GM21367 (cell line): ENCODE data around the gene FJX1.

ENCODE experiments used
- ATAC-seq: cut with Tn5 transposase; IDR thresholded peaks from one replicate; pipeline ENCODE4 v1.9.1; 2021; ENCODE audit not compliant: unreplicated experiment

FJX1 gene

DNA sequence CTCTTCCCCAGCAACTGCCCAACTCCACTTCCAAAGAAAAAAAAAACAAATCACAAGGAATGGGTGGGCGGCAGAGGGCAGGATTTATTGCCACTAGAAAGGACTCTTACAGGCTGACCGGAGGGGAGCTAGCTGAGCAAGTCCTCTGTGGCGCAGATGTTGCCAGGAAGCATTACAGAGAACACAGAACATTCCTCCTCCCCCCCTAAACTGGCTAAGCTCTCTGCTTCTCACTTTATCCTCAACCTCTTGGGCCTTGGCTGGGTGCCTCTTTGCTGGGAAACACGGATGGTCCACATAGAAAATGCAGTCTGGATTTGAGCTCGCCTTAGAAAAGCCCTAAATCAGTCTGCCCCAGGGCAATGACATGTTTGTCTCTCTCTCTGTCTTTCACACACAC is 12.6 kb upstream of the FJX1 start:
- no peak for ATAC-seq

DNA sequence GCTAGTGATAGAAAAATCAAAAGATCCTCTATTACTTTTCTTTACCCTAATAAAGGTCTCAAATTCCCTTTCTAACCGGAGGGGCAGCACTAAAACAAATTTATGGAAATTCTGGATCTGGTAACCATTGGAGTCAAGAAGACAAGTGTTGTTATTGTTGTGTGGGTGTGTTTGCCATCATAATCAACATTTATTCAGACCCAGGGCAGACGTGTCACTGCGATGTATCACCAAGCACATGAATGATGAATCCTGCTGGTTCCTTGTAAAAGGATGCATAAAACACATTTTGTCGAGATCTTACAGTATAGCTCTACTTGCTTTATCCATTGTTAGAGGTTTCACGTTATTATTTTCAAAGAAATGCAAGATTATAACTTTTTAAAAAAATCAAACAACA is 12.1 kb upstream of the FJX1 start:
- ATAC-seq: no peak

DNA sequence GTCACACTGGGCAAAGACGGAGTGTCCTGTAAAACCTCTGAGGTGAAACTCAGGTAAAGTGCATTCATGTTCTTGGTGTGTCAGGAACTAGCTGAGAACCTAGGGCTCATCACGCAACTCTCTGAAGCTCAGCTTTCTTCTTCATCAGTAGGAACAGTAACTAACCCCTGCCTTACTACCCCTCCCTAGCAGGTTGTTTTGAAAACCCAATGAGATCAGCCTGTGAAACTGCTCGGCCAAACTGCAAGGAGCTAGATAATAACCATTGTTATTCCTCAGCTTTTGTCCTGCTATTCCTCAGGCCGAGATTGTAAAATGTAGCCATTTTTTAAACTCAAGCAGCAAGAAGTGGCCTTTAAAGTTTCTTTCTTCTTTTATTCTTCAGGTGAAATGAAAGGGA is 9.8 kb upstream of the FJX1 start:
- no peak for ATAC-seq

DNA sequence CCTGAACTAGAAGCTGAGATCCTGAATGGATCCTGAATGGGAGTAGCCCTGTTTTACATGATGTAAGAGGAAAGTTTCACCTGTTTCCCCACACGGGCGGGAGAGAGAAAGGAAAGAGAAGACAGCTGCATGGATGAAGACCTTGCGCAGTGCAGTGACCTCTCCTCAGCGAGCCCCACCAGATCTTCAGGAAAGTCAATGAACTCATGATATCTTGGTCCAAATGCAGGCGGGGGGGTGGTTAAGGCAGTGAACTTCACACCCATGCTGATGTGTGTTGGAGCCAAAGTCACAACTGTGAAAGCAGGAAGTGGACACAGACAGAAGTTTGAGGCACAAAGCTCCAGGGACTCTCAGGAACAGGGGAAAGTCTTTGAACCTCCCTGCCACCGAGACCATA is 8.6 kb upstream of the FJX1 start:
- no peak for ATAC-seq

DNA sequence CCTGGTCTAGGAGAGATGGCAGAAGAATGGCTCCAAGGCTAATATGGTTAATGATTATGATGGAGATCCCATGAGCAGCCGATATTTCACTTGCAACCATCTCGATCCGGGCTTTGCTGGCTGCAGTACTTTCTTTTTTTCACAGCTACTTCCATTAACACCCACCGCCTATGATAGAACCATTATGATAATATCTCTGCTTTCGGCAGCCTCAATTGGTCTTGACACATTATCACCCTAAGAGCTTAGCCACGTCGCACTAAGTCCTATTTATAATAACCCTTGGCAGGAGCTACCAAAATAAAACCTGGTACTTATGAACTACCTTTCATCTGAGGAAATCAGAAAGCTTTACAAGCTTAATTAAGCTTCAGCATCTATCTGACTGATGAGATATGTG is 7.6 kb upstream of the FJX1 start:
- ATAC-seq: no peak

DNA sequence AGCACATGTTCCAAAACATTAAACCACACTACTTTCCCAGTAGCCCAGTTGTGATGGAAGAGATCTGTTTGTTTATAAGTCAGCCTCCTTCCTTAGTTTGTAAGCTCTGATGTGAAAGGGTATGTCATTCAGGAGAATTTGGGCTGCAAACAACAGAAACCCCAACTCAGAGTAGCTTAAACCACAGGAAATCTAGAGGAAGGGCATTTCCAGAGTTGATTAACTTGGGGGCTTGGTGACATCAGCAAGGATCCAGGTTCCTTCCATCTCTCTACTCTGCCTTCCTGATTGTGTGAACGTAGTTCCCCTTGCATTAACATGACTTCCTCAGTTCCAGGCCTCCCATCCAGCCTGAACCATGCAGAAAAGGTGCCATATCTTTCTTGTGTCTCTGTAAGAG is 6.5 kb upstream of the FJX1 start:
- ATAC-seq: no peak

DNA sequence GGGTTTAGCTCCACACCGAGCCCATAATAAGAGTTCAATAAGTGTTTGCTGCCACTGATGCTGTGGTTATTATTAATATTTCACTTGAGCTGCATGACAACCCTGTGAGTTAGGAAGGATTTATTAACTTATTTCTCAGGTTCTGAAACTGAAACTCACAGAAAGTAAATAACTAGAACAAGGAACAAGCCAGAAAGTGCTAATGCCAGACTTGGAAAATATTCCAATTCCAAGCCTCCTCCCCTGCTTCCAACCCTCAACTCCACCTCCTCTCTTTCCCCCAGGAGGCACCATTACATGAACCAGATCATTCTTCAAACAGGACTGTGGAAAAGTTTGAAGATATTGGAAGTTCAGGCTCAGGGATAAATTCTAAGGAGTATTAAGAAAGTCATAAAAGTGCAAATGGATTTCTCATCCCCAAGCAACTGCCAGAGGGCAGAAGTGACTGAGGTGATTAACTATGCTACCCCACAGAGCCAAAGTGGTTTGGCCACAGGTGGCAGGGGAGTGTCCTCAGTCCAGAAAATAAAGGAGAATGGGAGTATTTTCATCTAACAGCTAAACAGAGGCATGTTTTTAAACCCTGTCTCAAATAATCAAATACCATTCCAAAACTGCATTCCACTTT is 3.2 kb upstream of the FJX1 start:
- no peak for ATAC-seq

DNA sequence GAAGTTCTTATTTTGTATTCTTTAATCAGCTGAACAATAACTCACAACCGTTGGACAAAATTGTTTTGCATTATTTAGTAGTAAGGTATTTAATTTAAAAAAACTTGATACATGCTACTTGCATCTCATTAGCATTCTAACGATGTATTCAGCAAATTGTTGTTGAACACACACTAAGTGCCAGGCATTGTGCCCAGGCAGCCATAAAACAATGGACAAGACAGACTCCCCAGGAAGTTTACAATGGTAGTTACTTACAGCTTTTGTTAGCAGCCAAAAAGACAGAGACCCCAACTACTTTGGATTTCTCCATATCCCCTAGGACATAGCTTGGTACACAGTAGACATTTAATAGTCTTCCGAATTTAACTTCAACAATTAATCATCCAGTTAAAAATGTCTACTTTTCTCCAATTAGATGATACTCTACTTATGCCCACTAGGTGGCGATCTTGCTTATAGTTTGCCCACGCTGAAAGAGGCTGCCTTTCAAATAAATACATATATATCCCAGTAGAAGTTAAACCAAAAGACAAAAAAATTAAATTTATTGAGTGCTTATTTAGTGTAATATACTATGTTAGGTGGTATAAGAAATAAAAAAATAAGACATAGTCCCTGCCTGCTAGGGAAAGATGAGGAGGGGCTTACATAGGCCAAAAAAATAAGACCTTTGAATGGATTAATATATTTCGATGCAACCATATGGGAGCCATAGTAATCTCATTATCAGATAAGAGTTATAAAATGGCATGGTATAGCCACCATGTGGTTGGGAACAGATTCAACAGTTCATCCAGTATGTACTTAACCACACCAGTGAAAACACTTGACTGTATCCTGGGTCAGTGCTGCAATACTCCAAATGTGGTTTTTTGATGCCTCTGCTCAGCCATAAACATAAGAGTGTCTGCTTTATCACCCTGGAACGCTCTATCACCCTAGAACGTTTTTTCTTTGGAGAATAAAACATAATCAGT is 2.0 kb upstream of the FJX1 start:
- ATAC-seq: no peak

DNA sequence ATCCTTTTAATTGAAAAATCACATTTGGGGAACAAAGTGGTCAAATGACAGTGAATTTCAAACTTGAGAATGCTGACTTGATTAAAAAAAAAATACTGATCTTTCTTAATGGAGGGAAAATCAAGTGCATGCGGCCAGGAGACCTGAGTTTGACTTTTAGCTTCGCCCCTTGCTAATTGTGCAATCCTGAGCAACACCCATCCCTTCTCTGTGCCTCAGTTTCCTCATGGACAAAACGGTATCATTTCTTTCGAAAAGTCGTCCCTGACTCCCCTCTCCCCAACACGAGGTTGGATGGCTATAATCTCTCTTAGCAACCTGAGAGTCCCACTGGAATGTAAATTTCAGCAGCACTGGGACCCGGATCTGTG is 959 bp upstream of the FJX1 start:
- ATAC-seq: no peak

DNA sequence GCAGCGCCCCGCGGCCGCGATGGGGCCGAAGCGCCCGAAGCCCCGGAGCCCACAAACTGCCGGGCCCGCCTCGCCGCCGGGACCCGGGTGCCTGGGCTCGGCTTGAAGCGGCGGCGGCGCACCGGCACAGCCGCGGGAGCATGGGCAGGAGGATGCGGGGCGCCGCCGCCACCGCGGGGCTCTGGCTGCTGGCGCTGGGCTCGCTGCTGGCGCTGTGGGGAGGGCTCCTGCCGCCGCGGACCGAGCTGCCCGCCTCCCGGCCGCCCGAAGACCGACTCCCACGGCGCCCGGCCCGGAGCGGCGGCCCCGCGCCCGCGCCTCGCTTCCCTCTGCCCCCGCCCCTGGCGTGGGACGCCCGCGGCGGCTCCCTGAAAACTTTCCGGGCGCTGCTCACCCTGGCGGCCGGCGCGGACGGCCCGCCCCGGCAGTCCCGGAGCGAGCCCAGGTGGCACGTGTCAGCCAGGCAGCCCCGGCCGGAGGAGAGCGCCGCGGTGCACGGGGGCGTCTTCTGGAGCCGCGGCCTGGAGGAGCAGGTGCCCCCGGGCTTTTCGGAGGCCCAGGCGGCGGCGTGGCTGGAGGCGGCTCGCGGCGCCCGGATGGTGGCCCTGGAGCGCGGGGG is 346 bp downstream of the FJX1 start:
- ATAC-seq: no peak

DNA sequence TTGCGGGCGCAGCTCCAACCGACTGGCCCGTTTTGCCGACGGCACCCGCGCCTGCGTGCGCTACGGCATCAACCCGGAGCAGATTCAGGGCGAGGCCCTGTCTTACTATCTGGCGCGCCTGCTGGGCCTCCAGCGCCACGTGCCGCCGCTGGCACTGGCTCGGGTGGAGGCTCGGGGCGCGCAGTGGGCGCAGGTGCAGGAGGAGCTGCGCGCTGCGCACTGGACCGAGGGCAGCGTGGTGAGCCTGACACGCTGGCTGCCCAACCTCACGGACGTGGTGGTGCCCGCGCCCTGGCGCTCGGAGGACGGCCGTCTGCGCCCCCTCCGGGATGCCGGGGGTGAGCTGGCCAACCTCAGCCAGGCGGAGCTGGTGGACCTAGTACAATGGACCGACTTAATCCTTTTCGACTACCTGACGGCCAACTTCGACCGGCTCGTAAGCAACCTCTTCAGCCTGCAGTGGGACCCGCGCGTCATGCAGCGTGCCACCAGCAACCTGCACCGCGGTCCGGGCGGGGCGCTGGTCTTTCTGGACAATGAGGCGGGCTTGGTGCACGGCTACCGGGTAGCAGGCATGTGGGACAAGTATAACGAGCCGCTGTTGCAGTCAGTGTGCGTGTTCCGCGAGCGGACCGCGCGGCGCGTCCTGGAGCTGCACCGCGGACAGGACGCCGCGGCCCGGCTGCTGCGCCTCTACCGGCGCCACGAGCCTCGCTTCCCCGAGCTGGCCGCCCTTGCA is 1.0 kb downstream of the FJX1 start:
- no peak for ATAC-seq

DNA sequence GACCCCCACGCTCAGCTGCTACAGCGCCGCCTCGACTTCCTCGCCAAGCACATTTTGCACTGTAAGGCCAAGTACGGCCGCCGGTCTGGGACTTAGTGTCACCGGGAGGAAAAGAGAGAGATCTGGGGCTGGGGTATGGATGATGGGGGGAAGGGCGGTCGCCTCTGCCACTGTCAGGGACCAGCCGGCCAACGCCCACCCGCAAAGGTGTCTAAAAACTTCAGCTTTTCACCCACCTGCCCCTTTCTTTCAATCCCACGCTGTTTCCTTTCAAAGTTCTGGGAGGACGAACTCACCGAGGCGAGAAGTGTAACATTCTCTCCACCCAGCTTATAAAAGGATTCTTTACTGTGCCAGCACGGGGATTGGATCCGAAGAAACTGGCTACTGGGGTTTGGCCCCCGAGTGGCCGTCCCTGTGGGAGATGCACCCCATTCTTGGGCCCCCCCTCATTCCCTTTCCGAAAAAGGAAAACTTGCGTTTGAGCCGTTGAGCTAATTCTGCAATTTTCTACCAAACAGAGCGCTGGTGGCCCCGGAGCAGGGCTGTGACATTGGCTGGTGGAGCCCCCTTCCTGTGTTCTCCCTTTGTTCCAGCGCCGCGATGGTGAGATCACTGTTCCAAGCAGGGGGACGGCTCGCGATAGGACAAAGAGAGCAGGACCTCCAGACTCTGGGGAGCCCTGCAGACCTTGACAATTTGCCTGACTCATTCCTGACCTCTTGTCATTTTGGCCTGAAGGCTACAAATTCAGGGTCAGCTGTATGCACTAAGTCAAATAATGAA is 1.8 kb downstream of the FJX1 start:
- no peak for ATAC-seq

DNA sequence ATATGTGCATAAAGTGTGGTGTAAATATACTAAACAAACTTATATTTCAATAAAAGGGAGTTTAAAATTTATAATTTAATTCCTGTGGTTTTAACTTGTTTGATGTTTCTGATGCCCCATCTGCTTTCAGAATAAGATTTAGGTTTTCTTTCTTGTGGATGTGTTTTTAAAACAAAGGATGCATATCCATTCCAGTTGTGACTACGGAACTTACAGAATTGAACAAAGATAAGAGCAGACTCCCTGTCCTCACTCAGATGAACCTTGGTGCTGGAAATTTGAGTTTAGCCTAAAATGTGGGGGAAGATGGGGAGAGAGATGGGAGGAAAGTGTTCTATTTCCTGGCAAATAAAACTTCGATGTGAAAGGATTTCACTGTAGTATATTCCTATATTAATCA is 2.5 kb downstream of the FJX1 start:
- ATAC-seq: no peak

DNA sequence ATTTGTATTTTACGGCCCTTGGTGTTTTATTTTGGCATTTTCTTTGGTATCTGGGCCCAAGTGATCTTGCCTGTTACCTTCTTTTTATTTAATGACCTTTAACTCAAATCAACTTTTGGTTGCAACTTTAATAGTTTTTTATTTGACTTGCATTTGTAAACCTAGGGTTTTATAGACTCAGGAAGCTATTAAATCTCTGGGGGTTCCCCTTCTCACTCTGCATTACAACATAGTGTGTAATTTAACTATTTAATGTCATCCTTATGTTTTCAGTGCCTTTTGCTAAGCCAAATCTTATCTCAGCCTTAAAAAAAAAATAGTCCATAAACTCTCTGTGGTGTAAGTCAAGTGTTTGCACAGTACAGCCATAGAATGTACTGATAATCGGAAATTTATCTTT is 3.4 kb downstream of the FJX1 start:
- ATAC-seq: no peak

DNA sequence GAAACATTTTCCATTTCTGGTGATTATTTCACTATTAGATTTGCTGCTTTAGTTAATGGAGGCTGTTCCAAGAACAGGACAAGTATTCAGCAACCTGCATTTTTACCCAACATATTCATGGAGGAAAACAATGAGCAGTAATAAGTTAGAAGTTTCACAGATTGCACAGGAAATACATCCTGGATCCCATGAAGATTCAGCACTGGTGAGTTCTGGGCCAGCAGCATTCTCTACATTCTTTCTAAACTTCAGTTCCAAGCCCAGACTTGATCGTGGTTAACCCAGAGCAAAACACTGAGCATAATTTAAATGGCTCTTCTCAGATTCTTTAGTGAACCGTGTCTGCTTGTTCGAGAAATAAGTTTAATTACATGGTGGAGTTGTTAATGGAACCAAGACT is 3.8 kb downstream of the FJX1 start:
- no peak for ATAC-seq

DNA sequence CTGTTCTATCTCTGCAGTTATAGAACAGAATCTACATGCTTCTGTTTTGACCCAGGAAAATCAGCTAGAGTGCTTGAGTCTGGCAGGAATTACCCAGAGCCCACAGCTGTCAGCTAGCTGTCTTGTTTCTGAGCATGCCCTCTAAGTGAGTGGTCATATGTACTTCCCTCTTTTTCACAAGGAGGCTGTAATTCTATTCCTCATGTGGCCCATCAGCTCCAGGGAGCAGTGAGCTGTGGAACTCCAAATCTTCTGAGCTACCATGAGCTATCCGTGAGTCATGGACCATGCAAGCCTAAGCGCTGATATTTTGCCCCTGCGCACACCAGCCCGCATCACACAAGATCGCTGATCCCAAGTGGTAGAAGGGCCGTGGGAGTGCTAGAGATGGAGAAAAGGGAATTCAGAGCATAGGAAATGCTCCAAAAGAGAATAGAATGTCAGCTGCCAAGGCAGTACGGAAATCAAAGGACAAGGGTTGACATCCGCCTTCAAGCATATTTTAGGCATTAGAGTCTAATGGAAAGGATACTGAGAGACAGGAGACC is 5.4 kb downstream of the FJX1 start:
- ATAC-seq: no peak

DNA sequence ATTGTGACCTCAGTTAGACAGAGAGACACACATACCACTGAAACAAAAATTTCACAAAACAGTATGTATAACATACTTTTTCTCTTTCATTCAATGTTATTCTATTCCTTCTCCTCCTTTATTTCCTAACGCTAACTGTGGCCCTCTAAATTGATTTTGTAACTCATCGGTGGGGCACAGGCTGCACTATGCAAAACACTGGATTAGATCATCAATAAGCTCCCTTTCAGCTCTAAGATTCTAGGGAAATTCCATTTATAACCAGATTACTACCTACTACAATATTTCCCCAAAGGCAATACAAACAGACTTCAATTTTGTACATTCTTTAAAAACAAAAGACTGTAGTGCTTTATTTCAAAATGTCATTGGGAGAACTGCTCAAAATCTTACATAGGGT is 6.1 kb downstream of the FJX1 start:
- ATAC-seq: no peak

DNA sequence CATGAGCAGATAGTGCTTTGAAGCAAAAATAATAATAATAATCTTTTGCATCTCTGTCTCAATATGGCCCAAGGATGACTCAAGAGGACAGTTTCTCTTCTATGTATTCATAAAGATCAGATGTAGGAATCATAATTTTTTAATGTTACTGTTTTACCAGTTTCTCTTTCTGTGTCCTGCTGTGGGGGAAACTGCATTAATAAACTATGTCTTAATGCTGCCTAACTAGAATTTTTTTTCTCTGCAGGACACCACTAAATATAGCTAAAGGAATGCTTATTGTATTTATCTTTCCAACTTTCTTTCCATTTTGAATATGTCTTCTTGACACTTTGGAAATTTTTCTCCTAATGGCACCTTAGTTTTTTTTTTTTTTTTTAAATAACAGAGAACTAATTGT is 6.5 kb downstream of the FJX1 start:
- ATAC-seq: no peak

DNA sequence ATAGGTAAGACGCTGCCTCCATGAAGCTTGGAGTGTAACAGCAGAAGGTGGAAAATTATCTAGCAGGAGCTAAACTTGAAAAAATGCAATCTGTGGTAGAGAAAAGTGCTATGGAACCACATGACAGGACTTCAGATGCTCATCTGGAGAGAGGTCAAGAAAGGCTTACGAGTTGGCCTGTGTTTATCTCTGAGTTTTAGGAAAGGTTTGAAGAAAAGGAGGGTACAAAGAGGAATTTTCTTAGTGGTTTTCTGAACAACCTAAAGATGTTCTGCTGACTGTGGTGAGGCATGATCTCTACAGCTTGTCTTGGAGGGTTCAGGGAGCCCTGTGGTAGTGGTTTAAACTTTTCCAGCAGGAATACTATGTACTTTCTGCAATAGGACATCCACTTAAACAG is 8.2 kb downstream of the FJX1 start:
- no peak for ATAC-seq

DNA sequence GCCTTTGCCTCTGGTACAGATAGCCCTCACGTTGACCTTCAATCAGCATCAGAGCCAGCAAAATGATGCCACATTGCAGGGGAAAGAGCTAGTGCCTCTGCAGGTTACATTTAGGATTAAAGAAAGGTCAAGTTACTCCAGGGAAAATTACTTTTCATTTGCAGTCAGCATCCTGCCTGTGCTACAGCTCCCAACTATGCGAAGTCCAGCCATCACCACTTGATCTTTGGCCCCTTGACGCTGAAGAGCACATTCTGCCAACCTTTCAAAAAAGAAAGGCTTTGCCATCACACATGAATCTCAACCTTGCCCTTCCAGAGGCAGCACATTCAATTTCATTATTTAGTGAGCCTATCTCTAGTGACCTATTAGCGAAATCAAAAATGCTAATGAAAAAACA is 11.3 kb downstream of the FJX1 start:
- no peak for ATAC-seq
